PFSK-1 (cell line): Measurements from ENCODE around the gene NAA50.

Experiments used
- FOXP2 ChIP-seq: optimal IDR thresholded peaks from 2 replicates; pipeline ENCODE3; 2011; ENCODE audit warnings: borderline replicate concordance, control low read depth, inconsistent platforms; ENCODE audit not compliant: insufficient read depth; ENCODE audit errors: extremely low read length, extremely low read depth
- POLR2AphosphoS5 ChIP-seq: IDR thresholded peaks from 2 replicates; pipeline ENCODE4 v1.6.1; 2012; ENCODE audit warnings: low read depth, mild to moderate bottlenecking, control low read depth, low read length, moderate library complexity
- REST ChIP-seq, 2 experiments: IDR thresholded peaks; 2 replicates each; pipeline versions ENCODE4 v1.6.1 to v1.8.0; 2011 to 2012; ENCODE audit warnings: low read depth in 2 of 2, low read length in 2 of 2, control low read depth in 1 of 2, inconsistent platforms in 1 of 2, mild to moderate bottlenecking in 1 of 2, moderate library complexity in 1 of 2; ENCODE audit not compliant: insufficient read depth in 1 of 2
- SIN3A ChIP-seq: IDR thresholded peaks from 2 replicates; pipeline ENCODE4 v1.6.1; 2012; ENCODE audit warnings: mild to moderate bottlenecking, low read length, moderate library complexity, borderline replicate concordance; ENCODE audit not compliant: insufficient read depth
- TAF1 ChIP-seq: IDR thresholded peaks from 2 replicates; pipeline ENCODE4 v1.6.1; 2012; ENCODE audit warnings: low read length, control low read depth, borderline replicate concordance; ENCODE audit not compliant: insufficient read depth

Gene NAA50

GRCh38 chr3:113684271-113684819, 61.7 kb downstream of the NAA50 start:
- no peak for TF ChIP-seq SIN3A
- TF ChIP-seq REST (IDR thresholded peaks at IDR 0.05; ENCODE audit: insufficient read depth in 1 of 2, low read depth in 2 of 2, low read length in 2 of 2), result no peak
- TF ChIP-seq FOXP2, result no peak
- TF ChIP-seq POLR2AphosphoS5, result no peak
- TF ChIP-seq TAF1, result no peak

GRCh38 chr3:113678773-113679172, 67.3 kb downstream of the NAA50 start:
- TF ChIP-seq FOXP2 (no peak), REST (IDR thresholded peaks at IDR 0.05; ENCODE audit: insufficient read depth in 1 of 2, low read depth in 2 of 2, low read length in 2 of 2) (no peak), SIN3A (no peak), TAF1 (no peak), POLR2AphosphoS5 (no peak)

- no peak for TF ChIP-seq REST (IDR thresholded peaks at IDR 0.05; ENCODE audit: insufficient read depth in 1 of 2, low read depth in 2 of 2, low read length in 2 of 2)
Measured at GRCh38 chr3:113677737-113678136, 68.3 kb downstream of the NAA50 start.

- TF ChIP-seq FOXP2, result no peak
- TF ChIP-seq REST (IDR thresholded peaks at IDR 0.05; ENCODE audit: insufficient read depth in 1 of 2, low read depth in 2 of 2, low read length in 2 of 2), result no peak
- no peak for TF ChIP-seq POLR2AphosphoS5
- TF ChIP-seq TAF1, result no peak
- TF ChIP-seq SIN3A, result no peak
Measured at GRCh38 chr3:113676261-113676660, 69.8 kb downstream of the NAA50 start.

- TF ChIP-seq FOXP2 (no peak), TAF1 (no peak), SIN3A (no peak), REST (IDR thresholded peaks at IDR 0.05; ENCODE audit: insufficient read depth in 1 of 2, low read depth in 2 of 2, low read length in 2 of 2) (no peak), POLR2AphosphoS5 (no peak)
Measured at GRCh38 chr3:113673593-113673992, 72.5 kb downstream of the NAA50 start.
